ENCODE data around the gene GPR156.
"Not testable (repeated sequence)": the region's sequence is repeated elsewhere in the genome, so short reads cannot be mapped to it uniquely, and the experiment has no call there.

Gene GPR156

DNA sequence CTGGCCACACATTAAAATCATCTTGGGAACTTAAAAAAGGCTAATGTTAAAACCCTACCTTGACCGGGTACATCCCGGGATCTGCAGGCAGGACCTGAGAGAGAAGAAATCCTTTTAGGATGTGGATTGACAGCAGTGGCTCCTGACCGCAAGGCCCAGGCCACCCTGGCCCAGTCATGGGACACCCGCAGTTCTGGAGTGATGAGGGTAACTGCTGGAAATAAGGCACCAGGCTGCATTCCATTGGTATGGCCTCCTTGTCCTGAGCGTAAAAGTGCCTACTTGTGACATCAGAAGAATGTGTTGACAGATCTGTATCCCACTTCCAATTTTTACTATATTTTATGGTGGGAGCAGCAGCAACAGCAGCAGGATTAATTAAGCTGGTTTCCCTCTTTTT lies 127.3 kb downstream of the GPR156 start:
- no peak for DNase-seq

DNA sequence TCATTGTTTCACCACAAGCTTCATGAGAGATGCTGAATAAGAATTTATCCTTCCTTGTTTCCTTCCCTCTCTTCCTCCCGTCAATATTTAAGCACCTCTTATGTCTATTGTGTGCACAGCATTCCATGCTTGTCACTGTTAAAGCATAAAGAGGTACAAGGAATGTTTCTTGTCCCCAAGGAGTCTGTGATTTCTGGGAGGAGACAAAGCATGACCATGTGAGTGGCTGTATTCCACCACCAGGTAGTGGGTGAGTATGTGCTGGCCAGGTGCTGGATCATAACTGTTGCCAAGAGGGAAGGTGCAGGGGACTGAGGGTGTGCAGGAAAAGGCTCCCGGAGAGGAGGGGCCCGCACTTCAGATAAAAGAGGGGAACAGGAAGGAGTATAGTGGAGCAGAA lies 127.9 kb downstream of the GPR156 start:
- no peak for DNase-seq

- peak; percentile 78 for DNase-seq
These were observed 128.3 kb downstream of the GPR156 start for GRCh38 chr3:120156699-120157098.

DNA sequence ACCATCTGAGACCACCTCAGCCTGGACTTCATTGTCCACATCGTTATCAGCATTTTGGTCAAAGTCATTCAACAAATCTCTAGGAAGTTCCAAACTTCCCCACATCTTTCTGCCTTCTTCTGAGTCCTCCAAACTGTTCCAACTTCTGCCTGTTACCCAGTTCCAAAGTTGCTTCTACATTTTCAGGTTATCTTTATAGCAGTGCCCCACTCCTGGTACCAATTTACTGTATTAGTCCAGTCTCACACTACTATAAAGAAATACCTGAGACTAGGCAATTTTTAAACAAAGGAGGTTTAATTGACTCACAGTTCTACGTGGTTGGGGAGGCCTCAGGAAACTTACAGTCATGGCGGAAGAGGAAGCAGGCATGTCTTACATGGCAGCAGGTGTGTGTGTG lies 129.3 kb downstream of the GPR156 start:
- DNase-seq, result not testable (repeated sequence)

GRCh38 chr3:120155108-120155507 lies 129.9 kb downstream of the GPR156 start:
- DNase-seq, result no peak

DNA sequence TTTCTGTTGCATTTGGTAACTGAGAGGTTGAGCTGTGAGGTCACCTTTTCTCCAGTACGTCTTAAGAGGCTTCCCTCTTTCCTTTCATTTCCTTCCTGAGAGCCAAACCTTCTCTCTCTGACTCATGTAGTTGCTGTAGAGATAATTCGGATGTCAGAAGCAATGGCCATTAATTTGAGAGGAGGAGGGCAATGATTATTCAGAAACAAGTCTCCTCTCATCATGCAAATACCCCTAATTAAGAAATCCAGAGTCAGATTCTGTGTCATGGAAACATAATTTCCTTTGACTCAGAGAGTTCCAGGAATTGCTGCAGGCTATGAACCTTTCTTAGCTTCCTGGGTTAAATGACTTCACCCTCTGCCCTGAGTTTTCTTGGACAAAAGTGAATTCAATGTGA lies 131.7 kb downstream of the GPR156 start:
- DNase-seq, result peak; percentile 89

GRCh38 chr3:120151791-120152190 lies 133.2 kb downstream of the GPR156 start:
- no peak for DNase-seq

GRCh38 chr3:120148187-120148949 lies 136.7 kb downstream of the GPR156 start:
- no peak for DNase-seq

DNA sequence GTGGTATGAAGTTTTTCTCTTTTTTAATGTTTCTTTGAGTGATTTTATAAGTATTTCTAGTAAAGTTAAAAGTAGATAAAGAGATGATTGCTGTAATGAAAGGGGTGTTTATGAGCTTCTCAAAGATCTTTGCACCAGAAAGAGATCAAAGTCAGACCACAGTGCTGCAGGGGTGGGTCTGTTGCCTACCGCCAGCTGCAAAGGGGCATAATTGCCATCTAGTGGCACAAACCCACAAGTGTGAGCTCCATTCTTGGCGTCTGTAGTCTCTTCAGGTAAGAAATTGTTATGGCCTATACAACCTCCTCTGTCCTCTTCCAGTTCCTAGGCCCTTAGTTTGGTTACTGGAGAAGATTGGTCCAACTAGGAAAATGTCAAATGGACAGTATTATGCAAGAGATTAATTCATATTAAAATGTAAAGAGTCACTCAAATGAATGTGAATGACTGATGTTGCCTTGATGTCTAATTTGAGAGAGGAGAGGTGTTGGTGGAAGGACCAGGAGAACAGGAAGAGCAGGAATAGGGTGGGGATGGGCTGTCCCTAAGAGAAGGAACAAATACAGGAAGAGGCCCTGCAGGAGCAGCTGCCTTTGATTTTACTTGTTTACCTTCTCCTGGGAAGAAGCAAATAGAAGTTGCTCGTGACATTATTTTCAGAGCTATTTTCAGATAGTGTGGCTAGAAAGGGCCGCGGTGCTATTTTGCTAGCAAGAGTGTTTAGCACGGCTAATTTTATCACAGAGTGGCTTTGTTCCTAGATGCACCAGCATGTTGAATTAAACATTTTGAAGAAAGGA lies 137.8 kb downstream of the GPR156 start:
- no peak for DNase-seq

GRCh38 chr3:120145542-120146285 lies 139.3 kb downstream of the GPR156 start:
- DNase-seq, result peak; percentile 71

GRCh38 chr3:120144267-120144666 lies 140.8 kb downstream of the GPR156 start:
- peak; percentile 71 for DNase-seq

- no peak for DNase-seq
These were observed 141.3 kb downstream of the GPR156 start for GRCh38 chr3:120143676-120144075.

- no peak for DNase-seq
These were observed 142.8 kb downstream of the GPR156 start for GRCh38 chr3:120142236-120142635.

DNA sequence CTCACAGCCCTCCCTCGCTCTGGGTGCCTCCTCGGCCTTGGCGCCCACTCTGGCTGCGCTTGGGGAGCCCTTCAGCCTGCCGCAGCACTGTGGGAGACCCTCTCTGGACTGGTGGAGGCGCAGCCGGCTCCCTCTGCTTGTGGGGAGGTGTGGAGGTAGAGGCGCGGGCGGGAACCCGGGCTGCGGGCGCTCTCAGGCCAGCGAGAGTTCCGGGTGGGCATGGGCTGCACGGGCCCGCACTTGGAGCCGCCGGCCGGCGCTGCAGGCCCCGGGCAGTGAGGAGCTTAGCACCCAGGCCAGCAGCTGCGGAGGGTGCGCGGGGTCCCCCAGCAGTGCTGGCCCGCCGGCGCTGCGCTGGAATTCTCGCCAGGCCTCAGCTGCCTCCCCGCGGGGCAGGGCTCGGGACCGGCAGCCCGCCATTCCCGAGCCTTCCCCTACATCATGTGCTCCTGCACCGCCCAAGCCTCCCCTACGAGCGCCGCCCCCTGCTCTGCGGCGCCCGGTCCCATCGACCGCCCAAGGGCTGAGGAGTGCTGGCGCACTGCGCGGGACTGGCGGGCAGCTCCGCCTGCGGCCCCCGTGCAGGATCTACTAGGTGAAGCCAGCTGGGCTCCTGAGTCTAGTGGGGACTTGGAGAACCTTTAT lies 144.8 kb downstream of the GPR156 start:
- DNase-seq, result no peak

DNA sequence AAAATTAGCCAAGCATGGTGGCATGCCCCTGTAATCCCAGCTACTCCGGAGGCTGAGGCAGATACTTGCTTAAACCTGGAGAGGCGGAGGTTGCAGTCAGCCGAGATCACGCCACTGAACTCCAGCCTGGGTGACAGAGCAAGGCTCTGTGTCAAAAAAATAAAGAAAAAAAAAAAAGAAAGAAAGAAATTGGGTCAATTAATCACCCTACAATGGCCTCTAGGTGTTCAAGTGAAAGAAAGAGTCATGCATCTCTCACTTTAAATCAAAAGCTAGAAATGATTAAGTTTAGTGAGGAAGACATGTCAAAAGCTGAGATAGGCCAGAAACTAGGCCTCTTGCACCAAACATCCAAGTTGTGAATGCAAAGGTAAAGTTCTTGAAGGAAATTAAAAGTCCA lies 145.9 kb downstream of the GPR156 start:
- DNase-seq, result no peak

GRCh38 chr3:120137548-120137947 lies 147.5 kb downstream of the GPR156 start:
- no peak for DNase-seq

DNA sequence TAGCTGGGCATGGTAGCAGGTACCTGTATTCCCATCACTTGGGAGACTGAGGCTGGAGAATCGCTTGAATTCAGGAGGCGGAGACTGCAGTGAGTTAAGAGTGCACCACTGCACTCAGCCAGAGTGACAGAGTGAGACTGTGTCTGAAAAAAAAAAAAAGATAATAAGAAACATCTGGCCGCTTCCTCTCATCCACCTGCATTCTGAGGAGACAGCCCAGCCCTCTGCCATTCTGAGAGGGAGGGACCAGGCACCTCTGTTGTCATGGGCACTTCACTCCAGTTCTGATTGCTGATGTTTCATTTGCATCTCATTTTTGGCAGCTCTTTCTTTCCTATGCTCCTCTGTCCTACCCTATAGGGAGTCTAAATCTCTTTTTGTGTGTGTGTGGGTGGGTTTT lies 154.4 kb downstream of the GPR156 start:
- no peak for DNase-seq

- peak; percentile 26 for DNase-seq
These were observed 155.1 kb downstream of the GPR156 start for GRCh38 chr3:120129718-120130513.

DNA sequence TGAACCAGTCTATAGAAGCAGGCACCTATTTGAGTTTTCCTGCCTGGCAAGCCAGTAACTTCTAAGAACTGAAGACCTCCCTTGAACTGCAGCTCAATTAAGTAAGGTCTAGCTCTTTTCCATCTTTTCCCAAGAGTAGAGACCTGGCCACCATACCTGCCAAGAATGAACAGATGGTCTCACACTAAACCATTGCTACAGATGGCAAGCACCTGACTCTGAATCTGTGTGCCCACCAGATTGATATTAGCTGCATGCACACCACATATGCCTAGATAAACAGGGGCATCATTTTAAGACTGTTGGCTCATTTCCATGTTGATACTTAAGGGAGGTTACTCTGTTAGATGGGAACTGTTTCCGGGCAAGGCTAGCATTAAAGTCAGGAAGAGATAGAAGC lies 156.0 kb downstream of the GPR156 start:
- no peak for DNase-seq

DNA sequence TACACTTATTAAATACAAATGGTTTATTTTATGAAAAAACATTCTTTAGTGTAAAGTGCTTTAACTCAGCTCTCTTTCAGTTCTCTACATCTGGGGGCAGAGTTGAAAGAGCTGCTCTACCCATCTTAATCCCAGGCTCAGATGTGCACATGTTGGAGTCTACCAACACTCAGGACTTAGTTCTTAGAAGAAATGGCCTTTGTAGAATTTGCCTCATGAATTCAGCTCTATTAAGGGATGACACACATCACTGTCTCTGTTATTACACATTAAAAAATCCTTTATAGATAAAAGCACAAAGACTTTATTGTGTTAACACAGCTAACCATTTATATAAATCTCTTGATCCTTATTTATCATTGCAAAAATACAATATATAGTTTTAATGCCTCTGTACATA lies 159.0 kb downstream of the GPR156 start:
- no peak for DNase-seq

- DNase-seq, result no peak
These were observed 165.0 kb downstream of the GPR156 start for GRCh38 chr3:120119846-120120510.
